ENCODE measurements around the gene ANKFN1. TPM values are rescaled to one million over a fixed set of nuclear protein-coding genes. Genes with fewer than 3 reads are reported as not detected.

Gene ANKFN1
- total RNA-seq, 1 donor from 2014 or later = 0.75 TPM

DNA sequence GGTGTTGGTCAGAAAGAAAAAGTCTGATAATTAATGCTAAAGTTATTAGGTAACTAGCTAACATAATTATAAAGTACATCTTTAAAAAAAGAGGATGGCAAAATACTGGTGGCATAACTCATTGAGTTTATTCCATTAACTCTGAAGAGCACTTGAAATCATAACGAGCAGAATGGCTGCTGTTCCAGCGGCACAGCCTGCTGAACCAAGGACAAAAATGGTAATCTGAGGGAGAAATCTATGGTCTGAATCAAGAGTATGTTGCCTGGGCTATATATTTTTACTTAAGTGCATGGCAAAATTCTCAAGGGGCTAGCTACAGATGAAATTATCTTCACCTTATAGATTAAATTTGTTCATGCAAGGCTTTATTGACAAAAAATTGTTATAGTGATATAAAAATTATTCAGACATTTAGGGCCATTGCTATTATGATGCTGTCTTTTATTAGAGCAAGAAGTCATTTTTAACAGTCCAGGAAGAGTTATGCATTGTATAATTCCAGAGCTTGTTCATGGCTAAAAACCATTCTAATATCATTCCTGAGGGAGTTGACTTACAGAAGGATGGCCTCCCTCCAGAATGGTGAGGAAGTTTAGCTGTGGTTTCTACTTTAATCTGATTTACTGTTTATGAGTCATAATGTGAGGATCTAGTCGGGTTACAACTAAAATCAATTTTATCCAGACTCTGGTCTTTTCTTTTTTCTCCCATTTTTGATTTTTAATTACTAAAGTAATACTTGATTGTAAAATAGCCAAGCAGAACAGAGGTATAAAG is 41.4 kb upstream of the ANKFN1 start:
- H3K4me3 ChIP-seq = no peak overlapping the region

DNA sequence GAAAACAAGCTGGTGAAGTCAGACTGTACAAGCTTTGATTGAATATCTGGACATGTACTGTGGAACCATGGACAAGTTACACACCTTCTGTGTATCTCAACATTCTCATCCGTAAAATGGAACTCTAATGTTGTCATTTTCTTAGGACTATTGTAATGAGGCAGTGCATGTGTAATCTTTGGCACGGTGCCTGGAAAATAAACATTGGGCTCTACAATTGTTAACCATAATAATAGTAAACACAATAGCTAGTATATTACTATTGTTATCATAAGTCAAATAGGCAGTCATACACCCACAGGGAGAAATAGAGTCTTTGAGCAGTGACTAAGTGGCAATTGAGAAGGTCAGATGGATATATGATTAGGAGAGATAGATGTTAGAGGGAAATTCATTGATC is 39.8 kb upstream of the ANKFN1 start:
- H3K9me3 ChIP-seq = no peaks in the 10 kb centered on the region
- no peaks in the 10 kb centered on the region for H3K4me1 ChIP-seq
- no peaks in the 10 kb centered on the region for H3K36me3 ChIP-seq
- ATAC-seq = no peak
- H3K27me3 ChIP-seq = no peaks in the 10 kb centered on the region
- intact Hi-C loops (cut with DNase I) = no loop called here
- DNase-seq = no peak
- no peak overlapping the region for H3K4me3 ChIP-seq
- TF ChIP-seq, protein P1, sequence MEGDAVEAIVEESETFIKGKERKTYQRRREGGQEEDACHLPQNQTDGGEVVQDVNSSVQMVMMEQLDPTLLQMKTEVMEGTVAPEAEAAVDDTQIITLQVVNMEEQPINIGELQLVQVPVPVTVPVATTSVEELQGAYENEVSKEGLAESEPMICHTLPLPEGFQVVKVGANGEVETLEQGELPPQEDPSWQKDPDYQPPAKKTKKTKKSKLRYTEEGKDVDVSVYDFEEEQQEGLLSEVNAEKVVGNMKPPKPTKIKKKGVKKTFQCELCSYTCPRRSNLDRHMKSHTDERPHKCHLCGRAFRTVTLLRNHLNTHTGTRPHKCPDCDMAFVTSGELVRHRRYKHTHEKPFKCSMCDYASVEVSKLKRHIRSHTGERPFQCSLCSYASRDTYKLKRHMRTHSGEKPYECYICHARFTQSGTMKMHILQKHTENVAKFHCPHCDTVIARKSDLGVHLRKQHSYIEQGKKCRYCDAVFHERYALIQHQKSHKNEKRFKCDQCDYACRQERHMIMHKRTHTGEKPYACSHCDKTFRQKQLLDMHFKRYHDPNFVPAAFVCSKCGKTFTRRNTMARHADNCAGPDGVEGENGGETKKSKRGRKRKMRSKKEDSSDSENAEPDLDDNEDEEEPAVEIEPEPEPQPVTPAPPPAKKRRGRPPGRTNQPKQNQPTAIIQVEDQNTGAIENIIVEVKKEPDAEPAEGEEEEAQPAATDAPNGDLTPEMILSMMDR (IDR thresholded peaks at IDR 0.05) = no peak
- H3K27ac ChIP-seq = no peak overlapping the region

More for the DNA sequence above, 41.4 kb upstream of the ANKFN1 start:
- no peak for DNase-seq
- intact Hi-C loops (cut with DNase I) = no loop called here
- TF ChIP-seq, protein P1 (IDR thresholded peaks at IDR 0.05) = no peak
- Histone ChIP-seq H3K27me3 (no peaks in the 10 kb centered on the region), H3K36me3 (no peaks in the 10 kb centered on the region), H3K27ac (no peak overlapping the region), H3K4me1 (no peaks in the 10 kb centered on the region), H3K9me3 (no peaks in the 10 kb centered on the region)
- ATAC-seq = no peak

DNA sequence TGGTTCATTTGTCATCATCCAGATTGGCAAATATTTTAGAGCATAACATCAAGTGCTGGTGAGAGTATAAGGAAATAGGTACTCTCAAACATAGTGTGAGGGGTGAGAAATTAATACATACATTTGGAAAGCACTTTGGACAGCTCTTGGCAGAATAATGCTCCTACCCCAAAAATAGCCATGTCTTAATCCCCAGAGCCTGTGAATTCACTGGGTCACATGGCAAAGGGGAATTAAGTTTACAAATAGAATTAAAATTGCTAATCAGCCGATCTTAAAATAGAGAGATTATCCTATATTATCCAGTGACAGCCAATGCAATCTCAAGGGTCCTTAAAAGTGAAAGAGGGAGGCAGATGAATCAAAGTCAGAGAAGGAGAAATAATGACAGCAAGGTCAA is 38.8 kb upstream of the ANKFN1 start:
- H3K4me1 ChIP-seq = no peaks in the 10 kb centered on the region
- H3K4me3 ChIP-seq = no peak overlapping the region
- intact Hi-C loops (cut with DNase I) = no loop called here
- H3K9me3 ChIP-seq = no peaks in the 10 kb centered on the region
- H3K27ac ChIP-seq = no peak overlapping the region
- H3K27me3 ChIP-seq = no peaks in the 10 kb centered on the region
- TF ChIP-seq, protein P1 (IDR thresholded peaks at IDR 0.05) = no peak
- DNase-seq = no peak
- no peaks in the 10 kb centered on the region for H3K36me3 ChIP-seq
- ATAC-seq = peak; percentile 31

DNA sequence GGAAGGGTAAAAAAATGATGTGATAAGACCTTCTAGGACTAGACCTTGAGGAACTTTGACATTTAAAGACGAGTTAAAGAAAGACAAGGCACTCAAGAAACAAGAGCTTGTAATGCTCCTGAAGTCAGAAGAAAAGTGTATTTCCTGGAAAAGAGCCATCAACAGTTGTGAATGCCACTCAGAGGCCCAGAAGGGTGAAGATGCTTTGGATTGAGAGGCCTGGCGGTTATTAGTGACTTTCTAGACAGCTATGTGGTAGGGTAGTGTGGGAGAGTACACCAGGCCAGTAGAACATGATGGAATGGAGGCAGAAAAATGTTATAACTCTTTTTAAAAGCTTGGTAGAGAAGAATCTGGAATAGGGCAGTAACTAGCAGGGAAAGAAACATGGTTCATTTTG is 34.1 kb upstream of the ANKFN1 start:
- Histone ChIP-seq H3K36me3 (no peaks in the 10 kb centered on the region), H3K9me3 (no peaks in the 10 kb centered on the region), H3K4me1 (no peaks in the 10 kb centered on the region), H3K27me3 (no peaks in the 10 kb centered on the region), H3K4me3 (no peak overlapping the region), H3K27ac (no peak overlapping the region)
- DNase-seq = no peak
- intact Hi-C loops (cut with DNase I) = no loop called here
- TF ChIP-seq, protein P1 (IDR thresholded peaks at IDR 0.05) = no peak
- no peak for ATAC-seq

DNA sequence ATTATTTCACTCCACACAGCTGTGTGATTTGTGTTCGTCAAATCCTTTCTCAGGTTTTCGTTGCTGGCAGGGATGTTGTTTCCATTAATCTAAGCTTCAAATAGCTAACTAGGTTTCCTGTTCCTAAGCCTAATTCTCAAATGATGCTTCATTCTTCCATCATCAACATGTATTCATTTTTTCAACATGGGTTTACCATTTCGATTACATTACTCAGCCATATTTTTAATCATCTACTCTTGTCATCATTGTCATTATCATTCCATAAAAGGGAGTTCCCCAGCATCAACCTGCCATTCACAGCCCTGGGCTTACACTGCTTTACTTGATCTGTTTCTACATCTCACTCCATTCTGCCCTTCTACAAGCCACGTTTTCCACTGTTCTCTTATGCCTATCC is 33.3 kb upstream of the ANKFN1 start:
- DNase-seq (no peak), ATAC-seq (no peak)
- Histone ChIP-seq H3K27me3 (no peaks in the 10 kb centered on the region), H3K9me3 (no peaks in the 10 kb centered on the region), H3K4me3 (no peak overlapping the region), H3K27ac (no peak overlapping the region), H3K36me3 (no peaks in the 10 kb centered on the region), H3K4me1 (no peaks in the 10 kb centered on the region)
- TF ChIP-seq, protein P1 (IDR thresholded peaks at IDR 0.05) = no peak
- intact Hi-C loops (cut with DNase I) = no loop called here
